ENCODE measurements around the gene VTI1A.

VTI1A gene

DNA sequence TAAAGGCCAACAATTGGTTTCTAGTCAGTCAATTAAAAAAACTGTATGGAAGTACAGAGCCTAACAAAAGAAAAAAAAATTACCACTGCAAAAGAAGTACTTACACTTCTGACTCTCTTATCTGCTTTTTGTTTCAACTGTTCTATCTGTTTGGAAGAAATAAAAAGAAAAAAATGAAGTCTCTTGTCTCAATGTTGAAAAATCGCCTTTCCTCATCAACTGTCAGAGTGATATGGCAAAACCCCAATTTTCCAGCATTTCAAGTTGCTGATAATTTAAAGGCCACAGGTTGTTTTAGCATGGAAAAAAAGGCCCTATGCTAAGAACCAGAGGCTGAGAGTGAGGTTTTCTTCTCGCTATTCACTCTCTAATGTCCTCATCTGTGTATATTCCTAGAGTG lies 13.9 kb upstream of the VTI1A start:
- DNase-seq (ENCODE audit: low read depth) = no peak
- TF ChIP-seq, protein P1, sequence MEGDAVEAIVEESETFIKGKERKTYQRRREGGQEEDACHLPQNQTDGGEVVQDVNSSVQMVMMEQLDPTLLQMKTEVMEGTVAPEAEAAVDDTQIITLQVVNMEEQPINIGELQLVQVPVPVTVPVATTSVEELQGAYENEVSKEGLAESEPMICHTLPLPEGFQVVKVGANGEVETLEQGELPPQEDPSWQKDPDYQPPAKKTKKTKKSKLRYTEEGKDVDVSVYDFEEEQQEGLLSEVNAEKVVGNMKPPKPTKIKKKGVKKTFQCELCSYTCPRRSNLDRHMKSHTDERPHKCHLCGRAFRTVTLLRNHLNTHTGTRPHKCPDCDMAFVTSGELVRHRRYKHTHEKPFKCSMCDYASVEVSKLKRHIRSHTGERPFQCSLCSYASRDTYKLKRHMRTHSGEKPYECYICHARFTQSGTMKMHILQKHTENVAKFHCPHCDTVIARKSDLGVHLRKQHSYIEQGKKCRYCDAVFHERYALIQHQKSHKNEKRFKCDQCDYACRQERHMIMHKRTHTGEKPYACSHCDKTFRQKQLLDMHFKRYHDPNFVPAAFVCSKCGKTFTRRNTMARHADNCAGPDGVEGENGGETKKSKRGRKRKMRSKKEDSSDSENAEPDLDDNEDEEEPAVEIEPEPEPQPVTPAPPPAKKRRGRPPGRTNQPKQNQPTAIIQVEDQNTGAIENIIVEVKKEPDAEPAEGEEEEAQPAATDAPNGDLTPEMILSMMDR (conservative IDR thresholded peaks at IDR 0.05; ENCODE audit: low read depth, low read length) = no peak
- H3K4me3 ChIP-seq (ENCODE audit: low read length) = no peak overlapping the region

DNA sequence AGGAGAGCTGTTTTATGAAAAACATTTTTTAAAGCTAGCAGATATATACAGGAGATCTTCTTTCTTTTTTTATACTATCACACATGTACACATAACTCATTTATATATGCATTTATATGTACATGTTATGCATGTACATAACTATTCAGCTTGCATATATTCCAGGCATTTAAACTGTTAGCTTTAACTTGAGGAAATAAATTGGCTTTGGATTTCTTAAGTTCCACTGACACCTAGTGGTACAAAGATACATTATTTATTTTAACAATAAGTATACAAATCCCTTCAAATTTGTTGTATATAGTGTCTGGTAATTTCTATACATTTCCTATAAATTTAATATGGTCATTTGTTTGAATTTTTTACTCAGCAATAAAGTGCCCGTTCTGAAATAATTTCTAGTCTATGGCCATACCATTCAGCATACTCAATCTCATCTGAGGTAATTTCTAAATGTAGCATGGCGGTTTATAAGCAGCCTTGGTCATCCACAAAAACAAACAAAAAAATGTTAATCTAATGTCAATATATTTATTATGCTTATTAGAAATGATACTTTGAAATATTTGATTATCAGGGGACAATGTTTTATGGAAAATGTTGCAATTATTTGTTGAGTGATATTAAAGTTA lies 11.9 kb upstream of the VTI1A start:
- DNase-seq (ENCODE audit: low read depth) = no peak
- TF ChIP-seq, protein P1 (conservative IDR thresholded peaks at IDR 0.05; ENCODE audit: low read depth, low read length) = peak; percentile 36
- H3K4me3 ChIP-seq (ENCODE audit: low read length) = no peak overlapping the region

DNA sequence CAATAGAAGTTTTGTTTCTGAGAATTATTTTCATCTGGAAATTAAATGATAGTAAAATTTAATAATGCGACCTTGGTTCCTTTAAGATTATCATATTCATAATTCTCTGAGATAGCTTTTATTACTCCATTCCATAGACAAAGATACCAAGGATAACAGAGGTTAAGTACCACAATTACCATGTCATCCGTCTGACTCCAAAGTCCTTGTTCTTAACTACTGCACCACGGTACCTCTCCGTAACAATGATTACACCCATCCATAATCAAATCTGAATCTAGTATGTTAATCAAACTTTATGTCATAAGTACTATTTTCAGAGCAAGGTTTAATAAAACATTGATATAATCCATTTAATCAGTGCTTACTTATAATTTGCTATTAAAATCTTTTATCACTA lies 8.7 kb upstream of the VTI1A start:
- TF ChIP-seq, protein P1 (conservative IDR thresholded peaks at IDR 0.05; ENCODE audit: low read depth, low read length) = no peak
- H3K4me3 ChIP-seq (ENCODE audit: low read length) = no peak overlapping the region
- no peak for DNase-seq (ENCODE audit: low read depth)

DNA sequence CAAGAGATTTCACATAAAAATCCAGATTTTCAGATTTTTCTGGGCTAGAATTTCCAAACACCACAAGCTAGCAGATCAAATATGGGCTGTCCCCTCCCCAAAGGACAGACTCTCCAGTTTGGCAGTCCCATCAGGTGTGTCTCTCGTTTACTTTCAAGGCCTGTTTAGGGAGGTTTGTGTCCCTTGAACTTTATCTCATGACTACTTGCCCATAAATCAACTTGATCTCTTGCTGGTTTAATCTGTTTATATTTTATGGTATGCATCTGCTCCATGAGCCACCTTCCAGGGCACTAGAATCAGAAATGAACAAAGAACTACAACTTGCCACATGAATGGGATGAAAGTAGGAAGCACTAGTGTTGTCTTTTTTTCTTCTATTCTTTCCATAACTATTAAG lies 5.5 kb upstream of the VTI1A start:
- TF ChIP-seq, protein P1 (conservative IDR thresholded peaks at IDR 0.05; ENCODE audit: low read depth, low read length) = no peak
- no peak for DNase-seq (ENCODE audit: low read depth)
- no peak overlapping the region for H3K4me3 ChIP-seq (ENCODE audit: low read length)

DNA sequence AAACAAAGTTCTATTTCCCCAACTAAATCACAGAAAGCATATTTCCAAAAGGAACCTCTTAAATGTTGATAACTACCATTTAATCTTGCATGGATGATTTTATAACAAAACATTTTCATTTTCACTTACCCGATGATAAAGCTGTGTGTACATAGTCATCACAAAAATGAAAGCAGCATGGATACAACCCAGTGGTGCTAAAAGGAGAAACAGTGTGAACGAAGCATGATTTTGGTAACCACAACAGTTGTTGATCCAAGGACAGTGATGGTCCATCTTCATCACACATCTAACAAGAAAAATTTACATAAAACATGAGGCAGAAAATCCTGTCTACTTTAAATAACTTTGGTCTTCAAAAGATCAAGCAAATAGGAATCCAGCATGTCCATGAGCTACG lies 5.0 kb upstream of the VTI1A start:
- H3K4me3 ChIP-seq (ENCODE audit: low read length) = no peak overlapping the region
- no peak for DNase-seq (ENCODE audit: low read depth)
- TF ChIP-seq, protein P1 (conservative IDR thresholded peaks at IDR 0.05; ENCODE audit: low read depth, low read length) = no peak

DNA sequence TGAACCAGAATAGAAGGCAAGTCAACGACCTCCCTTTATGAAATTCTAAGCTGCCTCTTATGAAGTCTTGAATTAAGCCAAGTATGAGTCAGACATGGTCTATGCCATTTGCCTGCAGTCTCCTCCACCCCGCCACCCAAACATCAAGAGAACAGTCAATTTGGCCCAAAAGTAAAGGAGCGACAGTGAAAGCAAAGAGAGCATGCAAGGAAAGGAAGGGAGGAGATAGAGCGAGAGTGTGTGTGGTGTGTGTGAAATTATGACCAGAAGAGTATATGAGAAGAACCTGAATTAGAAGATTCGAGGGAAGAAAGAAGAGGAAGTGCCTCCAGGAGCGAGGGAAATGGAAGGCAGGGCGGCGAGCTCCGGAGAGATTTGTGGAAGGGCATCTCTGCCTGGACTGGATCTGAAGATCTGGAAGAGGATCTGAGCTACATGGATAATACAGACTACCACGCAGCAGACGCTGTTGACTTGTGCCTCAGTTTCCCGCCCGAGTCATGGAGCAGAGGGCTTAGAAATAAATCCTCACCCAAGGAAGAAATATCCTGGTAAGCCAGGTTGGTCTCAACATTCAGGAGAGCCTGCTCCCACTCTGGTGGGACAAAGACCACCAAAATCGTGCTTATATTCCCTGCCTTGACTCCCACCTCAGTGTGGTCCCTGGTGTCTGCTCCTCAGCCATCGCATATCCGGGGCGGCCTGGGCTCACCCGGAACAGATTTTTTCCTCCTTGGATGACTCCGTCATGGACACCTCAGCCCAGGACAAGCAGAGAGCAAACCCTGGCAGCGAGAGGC lies 760 bp upstream of the VTI1A start:
- DNase-seq (ENCODE audit: low read depth) = no peak
- peak overlapping the region; percentile 96 for H3K4me3 ChIP-seq (ENCODE audit: low read length)
- TF ChIP-seq, protein P1 (conservative IDR thresholded peaks at IDR 0.05; ENCODE audit: low read depth, low read length) = no peak

DNA sequence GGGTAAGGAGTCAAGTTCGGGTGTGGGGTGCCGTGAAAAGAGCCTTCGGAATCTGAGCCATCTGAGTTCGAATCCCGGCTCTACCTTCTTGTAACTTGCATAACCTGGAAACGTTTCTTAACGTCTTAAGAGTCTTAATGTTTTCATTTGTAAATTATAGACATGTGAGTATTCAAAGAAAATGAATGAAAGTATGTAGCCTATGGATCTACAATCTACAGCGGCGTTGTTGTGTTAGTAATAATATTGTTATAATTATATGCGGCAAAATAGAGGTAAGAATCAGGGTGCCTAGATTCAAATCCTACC lies 559 bp downstream of the VTI1A start:
- TF ChIP-seq, protein P1 (conservative IDR thresholded peaks at IDR 0.05; ENCODE audit: low read depth, low read length) = no peak
- H3K4me3 ChIP-seq (ENCODE audit: low read length) = peak overlapping the region; percentile 96
- no peak for DNase-seq (ENCODE audit: low read depth)
